ENCODE results near the gene FAM83G.
"Not testable (repeated sequence)": the region's sequence is repeated elsewhere in the genome, so short reads cannot be mapped to it uniquely, and the experiment has no call there.

Gene FAM83G

GRCh38 chr17:19022747-19023146 is 18.2 kb upstream of the FAM83G start:
- no peak for TF ChIP-seq CTCF (IDR thresholded peaks at IDR 0.05)
- H3K4me1 Mint-ChIP-seq: peaks cover 23% of the 10 kb centered on the region
- H3K27ac Mint-ChIP-seq: no peak overlapping the region
- no peak for DNase-seq
- H3K9me3 Mint-ChIP-seq: no peaks in the 10 kb centered on the region
- H3K27me3 Mint-ChIP-seq (ENCODE audit: low read depth, poor library complexity): peaks cover 7% of the 10 kb centered on the region
- H3K36me3 Mint-ChIP-seq (ENCODE audit: low read depth): no peaks in the 10 kb centered on the region
- H3K4me3 Mint-ChIP-seq: no peak overlapping the region

- Mint-ChIP-seq H3K27ac (no peak overlapping the region), H3K27me3 (ENCODE audit: low read depth, poor library complexity) (peaks cover 11% of the 10 kb centered on the region), H3K4me1 (peaks cover 23% of the 10 kb centered on the region), H3K9me3 (no peaks in the 10 kb centered on the region), H3K36me3 (ENCODE audit: low read depth) (no peaks in the 10 kb centered on the region), H3K4me3 (no peak overlapping the region)
- DNase-seq: no peak
- TF ChIP-seq CTCF (IDR thresholded peaks at IDR 0.05): no peak
Observed at GRCh38 chr17:19022128-19022527, 17.6 kb upstream of the FAM83G start.

- no peak overlapping the region for H3K4me3 Mint-ChIP-seq
- no peak for TF ChIP-seq CTCF (IDR thresholded peaks at IDR 0.05)
- H3K36me3 Mint-ChIP-seq (ENCODE audit: low read depth): no peaks in the 10 kb centered on the region
- no peaks in the 10 kb centered on the region for H3K9me3 Mint-ChIP-seq
- peaks cover 23% of the 10 kb centered on the region for H3K4me1 Mint-ChIP-seq
- no peak overlapping the region for H3K27ac Mint-ChIP-seq
- H3K27me3 Mint-ChIP-seq (ENCODE audit: low read depth, poor library complexity): peaks cover 11% of the 10 kb centered on the region
- DNase-seq: peak; percentile 44
Observed at GRCh38 chr17:19021622-19022083, 17.1 kb upstream of the FAM83G start.

GRCh38 chr17:19021011-19021621 is 16.6 kb upstream of the FAM83G start:
- not testable (repeated sequence) for H3K9me3 Mint-ChIP-seq; H3K36me3 Mint-ChIP-seq (ENCODE audit: low read depth); H3K27ac Mint-ChIP-seq

GRCh38 chr17:19020016-19020415 is 15.5 kb upstream of the FAM83G start:
- Mint-ChIP-seq H3K9me3 (no peaks in the 10 kb centered on the region), H3K4me3 (no peak overlapping the region)
- TF ChIP-seq CTCF (IDR thresholded peaks at IDR 0.05): no peak

More at GRCh38 chr17:19021011-19021621, 16.6 kb upstream of the FAM83G start:
- not testable (repeated sequence) for H3K4me3 Mint-ChIP-seq, DNase-seq
- Mint-ChIP-seq H3K27me3 (ENCODE audit: low read depth, poor library complexity) (peaks cover 11% of the 10 kb centered on the region), H3K4me1 (peaks cover 23% of the 10 kb centered on the region)

GRCh38 chr17:19019041-19019941 is 14.7 kb upstream of the FAM83G start:
- Mint-ChIP-seq H3K27me3 (ENCODE audit: low read depth, poor library complexity) (peaks cover 7% of the 10 kb centered on the region), H3K9me3 (no peaks in the 10 kb centered on the region), H3K4me1 (peaks cover 30% of the 10 kb centered on the region), H3K4me3 (no peak overlapping the region), H3K27ac (no peak overlapping the region), H3K36me3 (ENCODE audit: low read depth) (no peaks in the 10 kb centered on the region)
- TF ChIP-seq CTCF (IDR thresholded peaks at IDR 0.05): no peak
- no peak for DNase-seq

More at GRCh38 chr17:19020016-19020415, 15.5 kb upstream of the FAM83G start:
- peaks cover 11% of the 10 kb centered on the region for H3K27me3 Mint-ChIP-seq (ENCODE audit: low read depth, poor library complexity)
- DNase-seq: no peak
- peaks cover 31% of the 10 kb centered on the region for H3K4me1 Mint-ChIP-seq
- H3K36me3 Mint-ChIP-seq (ENCODE audit: low read depth): no peaks in the 10 kb centered on the region
- H3K27ac Mint-ChIP-seq: no peak overlapping the region

All from nephron progenitor cell (in vitro differentiated cells).